HG03520 (cell line): Measurements from ENCODE around the gene BTBD2.

ENCODE experiments used
- ATAC-seq: cut with Tn5 transposase; IDR thresholded peaks from one replicate; pipeline ENCODE4 v1.9.1; 2021; ENCODE audit warnings: mild to moderate bottlenecking, moderate library complexity; ENCODE audit not compliant: unreplicated experiment

Gene BTBD2

GRCh38 chr19:2050991-2051772 lies 35.7 kb upstream of the BTBD2 start, which contains the start of gene MKNK2:
TSS of gene MKNK2 (minus strand) at chr19:2051244. CDS start at chr19:2050851, 393 bp downstream.
- peak; percentile 56 for ATAC-seq

DNA sequence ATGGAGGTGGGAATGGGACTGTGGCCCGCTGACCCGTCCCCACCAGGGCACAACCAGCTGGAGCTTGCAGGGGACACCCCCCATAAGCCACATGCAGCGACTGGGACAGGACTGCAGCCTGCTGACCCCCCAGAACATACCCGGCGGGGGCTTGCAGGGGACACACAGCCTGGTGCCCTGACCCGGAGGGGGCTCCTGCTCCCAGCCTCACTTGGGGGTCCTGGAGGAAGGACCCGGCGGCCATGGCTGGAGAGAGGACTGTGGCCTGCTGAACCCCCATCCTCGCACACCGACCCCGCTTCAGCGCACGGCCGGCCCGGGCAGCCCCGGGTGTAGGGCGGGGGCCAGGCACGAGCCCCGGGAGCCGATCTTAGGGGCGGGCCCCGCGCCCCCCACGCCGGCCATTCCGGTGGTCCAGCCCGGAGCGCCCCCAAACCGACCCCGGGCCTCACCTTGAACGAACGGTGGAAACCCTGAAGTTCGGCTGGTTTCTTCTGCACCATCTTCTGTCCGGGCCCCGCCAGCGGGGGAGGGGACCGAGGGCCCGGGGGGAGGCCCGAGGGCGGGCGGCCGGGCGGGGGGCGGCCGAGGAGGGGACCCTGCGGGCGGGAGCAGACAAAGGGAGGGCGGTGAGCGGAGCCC lies 35.0 kb upstream of the BTBD2 start:
- peak; percentile 9 for ATAC-seq

DNA sequence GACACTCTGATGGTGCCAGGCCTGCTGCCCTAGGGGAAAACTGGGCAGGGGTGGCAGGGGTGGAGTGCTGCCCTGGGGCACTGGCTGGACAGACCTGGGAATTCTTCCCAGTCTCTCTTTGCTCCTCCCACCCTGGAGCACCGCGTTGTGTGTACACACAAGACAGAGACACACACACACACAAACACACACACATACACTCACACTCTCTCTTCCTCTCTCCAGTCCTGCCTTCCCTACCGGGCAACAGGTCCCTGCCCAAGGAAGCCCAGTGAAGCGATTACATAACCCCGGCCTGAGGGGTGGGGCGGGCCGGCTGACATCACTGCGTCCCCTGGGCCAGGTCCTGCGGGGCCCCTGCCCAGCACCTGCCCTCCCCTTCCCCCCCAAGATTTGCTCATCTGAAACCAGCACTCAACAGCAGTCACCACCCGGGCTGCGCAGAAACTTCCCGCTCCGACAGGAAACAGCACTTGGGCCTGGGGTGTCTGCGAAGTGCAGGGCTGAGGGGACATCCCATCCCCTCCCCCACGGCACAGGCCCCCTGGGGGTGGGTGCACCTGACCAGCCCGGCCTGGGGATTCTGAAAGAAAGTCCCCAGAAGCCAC lies 34.3 kb upstream of the BTBD2 start:
- ATAC-seq, result no peak

- no peak for ATAC-seq
These were observed 33.6 kb upstream of the BTBD2 start for GRCh38 chr19:2048959-2049740.

DNA sequence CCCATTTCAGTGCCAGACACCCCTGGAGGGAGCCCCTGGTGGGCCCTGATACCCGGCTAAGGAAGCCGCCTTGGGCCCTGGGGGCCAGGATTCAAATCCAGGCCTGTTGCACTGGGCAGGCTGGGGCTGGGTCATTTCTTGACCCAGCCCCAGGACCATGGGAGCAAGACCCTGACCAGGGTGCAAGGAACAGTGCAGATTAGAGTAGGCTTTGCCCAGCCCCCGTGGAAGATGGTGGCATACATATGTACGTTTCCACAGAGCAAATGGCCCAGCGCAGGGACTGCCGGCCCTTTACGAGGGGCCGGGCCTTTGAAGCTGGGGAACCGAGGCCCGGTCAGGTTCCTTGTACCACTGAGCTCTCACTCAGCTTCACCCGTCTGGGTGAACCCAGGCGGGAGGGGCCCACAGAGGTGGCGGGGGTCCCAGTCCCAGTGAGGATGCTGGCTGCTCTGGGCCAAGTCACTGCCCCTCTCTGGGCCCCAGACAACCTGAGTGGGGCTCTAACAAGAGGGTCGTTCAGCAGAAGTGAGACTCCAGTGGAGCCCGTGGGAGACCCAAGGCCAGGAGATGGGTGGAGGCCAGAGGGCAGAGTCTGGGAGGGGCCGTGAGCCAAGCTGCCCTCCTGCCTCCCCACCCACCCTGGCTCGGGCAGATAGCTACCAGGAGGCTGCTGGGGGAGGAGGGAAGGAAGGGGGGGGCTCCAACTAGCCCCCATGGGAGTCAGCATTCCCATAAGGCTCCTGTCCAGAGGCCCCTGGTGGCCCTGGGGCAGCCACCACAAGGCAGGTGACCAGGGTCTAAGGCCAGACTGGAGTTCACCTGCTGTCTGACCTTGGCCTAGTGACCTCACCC lies 32.8 kb upstream of the BTBD2 start:
- ATAC-seq, result no peak

DNA sequence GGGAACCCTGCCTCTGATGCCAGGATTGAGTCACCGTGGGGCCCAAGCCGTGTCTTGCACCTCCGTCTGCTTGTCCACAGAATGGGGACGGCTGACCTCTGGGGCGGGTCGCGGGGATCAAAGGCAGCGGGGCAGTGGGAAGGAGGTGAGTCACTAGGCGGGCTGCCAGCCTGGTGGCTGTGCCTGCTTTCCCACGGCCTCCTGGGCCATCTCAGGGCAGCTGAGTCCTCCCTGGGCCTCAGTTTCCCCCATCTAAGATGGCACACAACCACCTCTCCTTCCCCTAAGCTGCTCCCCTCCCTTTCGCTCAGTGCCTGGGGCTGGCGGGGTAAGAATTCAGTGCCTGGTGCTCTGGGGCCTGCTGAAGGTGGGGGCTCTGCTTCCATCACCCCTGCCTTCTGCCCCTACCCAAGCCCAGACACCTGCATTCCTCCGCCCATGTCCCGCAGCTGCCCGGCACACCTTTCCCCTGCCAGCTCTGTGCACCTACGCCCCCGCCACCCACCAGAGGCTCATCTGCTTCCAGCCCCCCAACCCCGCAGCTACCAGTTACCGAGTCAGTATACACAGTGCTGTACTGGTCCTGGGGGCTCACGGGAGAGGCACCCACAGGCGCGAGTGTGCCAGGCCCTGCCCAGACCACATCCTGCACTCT lies 32.1 kb upstream of the BTBD2 start:
- ATAC-seq, result no peak

DNA sequence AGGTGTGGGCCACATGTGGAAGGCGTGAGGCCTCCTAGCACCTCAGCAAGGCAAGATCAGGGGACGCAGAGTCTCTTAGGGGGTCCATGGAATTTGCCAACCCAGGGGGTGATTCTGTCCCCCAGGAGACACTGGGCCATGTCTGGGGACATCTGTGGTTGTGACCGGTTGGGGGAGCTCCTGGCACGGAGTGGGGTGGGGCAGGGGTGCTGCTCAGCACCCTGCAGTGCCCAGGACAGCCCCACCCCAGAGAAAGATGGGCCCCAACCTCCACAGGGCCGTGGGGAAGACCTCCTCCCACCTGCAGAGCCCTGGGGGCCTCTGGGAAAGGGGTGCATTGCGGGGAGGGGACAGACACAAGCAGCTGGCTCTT lies 31.5 kb upstream of the BTBD2 start:
- no peak for ATAC-seq

DNA sequence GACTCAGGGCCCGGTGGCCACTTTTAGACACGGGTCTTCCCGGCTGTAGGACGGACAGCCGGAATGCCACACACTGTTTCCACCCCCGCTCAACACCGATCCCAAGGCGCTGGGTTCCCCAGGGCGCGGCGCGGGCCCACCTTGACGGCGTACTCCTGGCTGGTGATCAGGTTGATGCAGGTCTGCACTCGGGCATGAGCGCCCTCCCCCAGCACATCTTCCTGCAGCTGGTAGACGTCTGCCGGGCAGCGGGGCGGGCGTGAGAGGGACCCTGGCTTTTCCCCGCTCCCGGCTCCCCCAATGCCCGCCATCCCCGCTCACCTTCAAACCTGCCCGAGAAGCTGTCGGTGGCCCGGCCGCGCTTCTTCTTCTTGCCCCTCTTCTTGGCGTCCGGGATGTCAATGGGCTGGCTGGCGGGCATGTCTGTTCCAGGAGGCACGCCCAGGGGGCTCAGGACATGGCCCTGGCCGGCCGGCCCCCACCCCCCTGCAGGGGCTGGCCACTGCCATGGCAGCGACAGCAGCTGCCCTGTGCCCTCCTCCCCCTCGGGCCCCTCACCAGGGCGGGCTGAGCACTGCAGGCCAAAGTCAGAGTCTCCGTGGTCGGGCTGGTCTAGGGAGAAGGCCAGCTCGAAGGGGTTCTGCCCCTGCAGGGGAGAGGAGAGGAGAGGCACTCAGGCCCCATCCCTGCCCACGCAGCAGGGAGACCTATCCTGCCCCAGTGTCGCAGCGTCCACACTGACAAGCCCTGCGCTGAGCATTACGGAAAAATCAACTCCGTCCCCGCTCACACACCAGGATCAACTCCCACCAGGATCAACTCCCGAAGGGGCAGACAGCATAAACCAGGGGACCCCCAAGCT lies 30.8 kb upstream of the BTBD2 start:
- ATAC-seq, result no peak

GRCh38 chr19:2045501-2046045 lies 30.1 kb upstream of the BTBD2 start:
- ATAC-seq, result no peak

- ATAC-seq, result no peak
These were observed 29.4 kb upstream of the BTBD2 start for GRCh38 chr19:2044709-2045500.

- no peak for ATAC-seq
These were observed 28.6 kb upstream of the BTBD2 start for GRCh38 chr19:2043961-2044708.

DNA sequence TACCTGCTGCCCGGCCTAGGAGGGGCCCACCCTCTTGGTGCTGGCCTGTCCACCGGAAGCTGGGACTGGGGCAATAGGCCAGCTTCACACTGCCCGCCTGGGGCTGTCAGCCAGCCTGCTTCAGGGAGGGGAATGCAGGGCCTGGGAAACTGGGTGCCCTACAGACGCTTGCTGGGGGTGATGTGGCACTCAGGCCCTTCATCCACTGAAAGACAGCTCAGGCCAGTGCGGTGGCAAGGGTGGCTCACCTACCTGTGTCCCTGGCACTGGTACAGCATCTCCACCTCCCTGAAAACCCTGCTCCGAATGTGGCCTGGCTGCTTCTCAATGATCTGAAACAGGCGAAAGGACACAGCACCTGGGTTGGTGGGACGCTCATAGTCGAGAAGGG lies 27.7 kb upstream of the BTBD2 start:
- no peak for ATAC-seq

DNA sequence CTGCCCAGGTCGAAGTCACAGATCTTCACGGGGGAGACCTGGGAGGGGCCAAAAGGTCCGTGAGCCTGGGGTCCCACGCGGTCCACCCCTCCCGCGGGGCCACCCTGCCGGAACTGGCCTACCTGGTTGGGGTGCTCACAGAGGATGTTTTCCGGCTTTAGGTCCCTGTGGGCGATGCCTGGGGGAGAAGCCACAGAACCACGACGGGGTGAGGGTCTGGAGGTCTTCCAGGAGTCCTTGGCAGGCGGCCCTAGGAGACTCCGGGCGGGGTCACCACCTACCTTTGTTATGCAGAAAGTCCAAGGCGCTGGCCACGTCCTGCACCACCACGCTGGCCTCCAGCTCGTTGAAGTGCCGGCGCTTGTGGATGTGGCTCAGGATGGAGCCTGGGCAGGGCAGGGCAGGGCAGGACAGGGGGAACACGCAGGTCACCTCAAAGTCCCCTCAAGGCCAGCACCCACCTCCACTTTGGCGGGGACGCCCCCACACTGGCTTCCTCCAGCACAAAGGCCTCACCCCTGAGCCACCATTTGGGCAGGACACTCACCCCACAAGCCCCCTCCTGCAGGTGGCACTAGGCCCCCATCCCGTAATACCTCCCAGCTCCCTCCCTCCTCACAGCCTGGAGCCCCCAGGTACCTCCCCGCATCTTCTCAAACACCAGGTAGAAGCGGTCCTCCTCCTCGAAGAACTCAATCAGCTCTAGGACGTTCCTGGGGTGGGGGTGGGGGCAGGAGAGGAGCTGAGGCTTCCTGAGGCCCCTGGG lies 27.2 kb upstream of the BTBD2 start:
- no peak for ATAC-seq

DNA sequence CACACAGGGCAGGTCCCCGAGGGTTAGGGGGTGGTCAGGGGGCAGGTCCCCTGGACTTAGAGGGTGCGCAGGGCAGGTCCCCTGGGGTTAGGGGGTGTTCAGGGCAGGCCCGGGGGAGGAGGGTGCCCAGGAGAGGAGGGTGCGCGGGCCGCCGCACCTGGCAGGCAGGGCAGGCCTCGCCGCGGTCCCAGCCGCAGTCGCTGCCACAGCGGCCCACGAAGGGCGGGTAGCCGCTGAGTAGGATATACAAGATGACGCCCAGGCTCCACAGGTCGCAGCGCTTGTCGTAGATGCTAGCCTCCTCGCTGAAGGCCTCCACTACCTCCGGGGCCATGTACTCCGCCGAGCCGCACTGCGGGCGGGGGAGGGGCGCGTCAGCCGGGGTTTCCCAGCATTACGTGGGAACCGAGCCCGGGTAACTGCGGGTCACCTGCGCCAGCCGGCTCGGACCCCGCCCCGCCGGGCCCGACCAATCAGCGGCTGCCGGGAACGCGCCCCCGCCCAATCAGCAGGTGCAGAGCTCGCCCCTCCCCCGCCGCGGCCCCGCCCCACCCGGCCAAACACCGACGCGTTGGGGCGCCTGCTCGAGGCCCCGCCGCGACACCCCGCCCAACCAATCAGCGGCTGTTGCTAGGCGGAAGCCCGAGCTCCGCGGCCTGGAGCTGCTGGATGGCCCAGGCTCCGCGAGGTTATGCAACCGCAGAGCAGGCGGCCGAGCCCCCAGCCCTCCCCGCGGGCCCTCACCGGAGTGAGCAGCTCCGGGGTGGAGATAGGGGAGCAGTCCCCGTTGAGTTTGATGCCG lies 26.4 kb upstream of the BTBD2 start:
- peak; percentile 56 for ATAC-seq

GRCh38 chr19:2041433-2041682 lies 25.8 kb upstream of the BTBD2 start:
- no peak for ATAC-seq
